ENCODE results near the gene LRP5. TPM values are rescaled to one million over a fixed set of nuclear protein-coding genes. Genes with fewer than 3 reads are reported as not detected.
"Not testable (repeated sequence)": the region's sequence is repeated elsewhere in the genome, so short reads cannot be mapped to it uniquely, and the experiment has no call there.

Gene LRP5
- total RNA-seq, 2 experiments from 2014 or later, result 22.3 to 23.3 TPM

DNA sequence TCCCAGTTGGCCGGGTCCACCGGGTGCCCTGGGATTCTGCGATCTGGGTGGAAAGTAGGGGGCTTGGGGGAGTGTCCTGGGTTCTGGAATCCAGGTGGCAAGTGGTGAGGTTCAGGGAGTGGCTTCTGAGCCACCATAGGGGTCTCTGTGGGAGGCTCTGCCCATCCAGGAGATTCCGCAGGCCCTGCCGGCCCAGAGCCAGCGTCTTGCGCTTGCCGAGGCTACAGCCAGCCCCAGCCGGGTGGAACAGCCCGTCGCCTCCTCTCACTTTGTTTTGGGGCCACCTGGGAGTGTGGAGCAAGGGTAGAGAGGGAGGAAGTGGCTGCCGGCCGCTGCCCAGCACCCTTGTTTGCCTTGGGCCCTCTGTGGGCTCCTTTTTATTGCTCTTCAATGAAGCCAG, 87.5 kb downstream of the LRP5 start:
- ATAC-seq (ENCODE audit: low read depth) (no peak), DNase-seq (no peak)
- Mint-ChIP-seq H3K4me3 (no peak overlapping the region), H3K27me3 (no peaks in the 10 kb centered on the region), H3K27ac (no peak overlapping the region), H3K4me1 (peaks cover 2% of the 10 kb centered on the region), H3K36me3 (no peaks in the 10 kb centered on the region), H3K9me3 (no peaks in the 10 kb centered on the region)
- POLR2A ChIA-PET, result interaction anchor here (0.5 kb wide), 1 partner anchor 10 kb away, joined by 3 read pairs; no protein-coding TSS in a partner anchor

DNA sequence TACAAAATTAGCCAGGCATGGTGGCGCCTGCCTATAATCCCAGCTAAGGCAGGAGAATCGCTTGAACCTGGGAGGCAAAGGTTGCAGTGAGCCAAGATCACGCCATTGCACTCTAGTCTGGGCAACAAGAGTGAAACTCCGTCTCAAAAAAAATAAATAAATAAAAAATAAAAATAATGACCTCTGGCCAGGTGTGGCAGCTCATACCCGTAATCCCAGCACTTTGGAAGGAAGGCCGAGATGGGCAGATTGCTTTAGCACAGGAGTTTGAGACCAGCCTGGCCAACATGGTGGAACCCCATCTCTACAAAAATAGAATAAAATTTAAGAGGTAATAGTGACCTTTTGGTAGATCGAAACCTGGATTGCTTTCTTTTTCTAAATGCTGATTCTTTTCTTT, 88.2 kb downstream of the LRP5 start:
- ATAC-seq (ENCODE audit: low read depth); H3K27ac Mint-ChIP-seq; H3K4me1 Mint-ChIP-seq: not testable (repeated sequence)

DNA sequence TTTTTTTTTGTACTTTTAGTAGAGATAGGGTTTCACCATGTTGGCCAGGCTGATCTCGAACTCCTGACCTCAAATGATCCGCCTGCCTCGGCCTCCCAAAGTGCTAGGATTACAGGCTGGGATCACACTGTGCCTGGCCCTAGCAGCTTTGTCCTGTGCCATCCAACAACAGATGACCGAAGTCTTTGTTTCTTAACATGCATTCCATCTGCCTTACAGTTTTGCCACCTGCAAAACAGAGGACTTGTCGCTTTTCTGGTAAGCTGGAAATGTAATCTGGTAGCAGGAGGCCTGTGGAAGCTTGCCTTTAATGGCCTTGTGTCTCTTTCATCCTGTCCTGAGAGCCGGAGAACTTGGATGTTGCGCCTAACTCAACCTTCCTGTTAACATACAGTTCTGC, 89.5 kb downstream of the LRP5 start:
- Mint-ChIP-seq H3K27ac (no peak overlapping the region), H3K36me3 (peaks cover under 1% of the 10 kb centered on the region), H3K9me3 (no peaks in the 10 kb centered on the region), H3K4me1 (no peaks in the 10 kb centered on the region), H3K4me3 (no peak overlapping the region), H3K27me3 (no peaks in the 10 kb centered on the region)
- no peak for ATAC-seq (ENCODE audit: low read depth)
- POLR2A ChIA-PET, result no interaction called here
- no peak for DNase-seq

More for the DNA sequence above, 88.2 kb downstream of the LRP5 start:
- POLR2A ChIA-PET, DNase-seq, H3K9me3 Mint-ChIP-seq, H3K36me3 Mint-ChIP-seq, H3K4me3 Mint-ChIP-seq, H3K27me3 Mint-ChIP-seq: not testable (repeated sequence)

DNA sequence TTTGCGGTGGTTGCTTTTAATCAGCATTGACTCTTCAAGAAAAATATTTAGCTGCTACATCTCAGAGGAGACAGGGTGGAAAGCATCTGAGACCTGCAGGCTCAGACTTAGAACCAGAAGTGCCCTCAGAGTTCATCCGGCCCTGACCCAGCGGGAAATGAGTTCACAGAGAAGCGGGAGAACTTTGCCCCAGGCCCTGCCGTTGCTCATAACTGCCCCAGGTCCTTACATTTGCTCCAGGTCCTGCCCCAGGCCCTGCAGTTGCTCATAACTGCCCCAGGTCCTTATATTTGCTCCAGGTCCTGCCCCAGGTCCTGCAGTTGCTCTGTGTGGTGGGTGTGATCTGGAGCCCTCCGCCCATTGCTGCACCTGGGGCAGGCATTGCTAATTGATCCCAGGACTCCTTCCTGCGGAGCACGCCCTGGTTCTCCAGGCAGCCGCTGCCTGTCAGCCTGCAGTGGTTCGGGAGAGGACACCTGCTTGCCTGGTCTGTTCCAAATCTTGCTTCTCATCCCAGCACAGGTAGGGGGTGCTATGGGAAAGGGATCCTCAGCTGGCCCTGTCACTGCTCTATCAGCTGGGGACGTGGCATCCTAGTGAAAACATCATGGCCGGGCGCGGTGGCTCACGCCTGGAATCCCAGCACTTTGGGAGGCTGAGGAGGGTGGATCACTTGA, 90.1 kb downstream of the LRP5 start:
- Mint-ChIP-seq H3K27ac (no peak overlapping the region), H3K36me3 (peaks cover 2% of the 10 kb centered on the region), H3K4me1 (no peaks in the 10 kb centered on the region), H3K4me3 (no peak overlapping the region), H3K27me3 (no peaks in the 10 kb centered on the region), H3K9me3 (no peaks in the 10 kb centered on the region)
- ATAC-seq (ENCODE audit: low read depth), result no peak
- POLR2A ChIA-PET, result no interaction called here
- no peak for DNase-seq

DNA sequence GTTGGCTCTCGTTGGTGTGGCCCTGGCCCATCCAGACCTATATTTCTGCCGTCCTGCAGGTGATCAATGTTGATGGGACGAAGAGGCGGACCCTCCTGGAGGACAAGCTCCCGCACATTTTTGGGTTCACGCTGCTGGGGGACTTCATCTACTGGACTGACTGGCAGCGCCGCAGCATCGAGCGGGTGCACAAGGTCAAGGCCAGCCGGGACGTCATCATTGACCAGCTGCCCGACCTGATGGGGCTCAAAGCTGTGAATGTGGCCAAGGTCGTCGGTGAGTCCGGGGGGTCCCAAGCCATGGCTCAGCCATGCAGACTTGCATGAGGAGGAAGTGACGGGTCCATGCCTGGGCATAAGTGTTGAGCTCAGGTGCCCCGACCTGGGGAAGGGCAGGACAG, 91.0 kb downstream of the LRP5 start:
- POLR2A ChIA-PET, result no interaction called here
- Mint-ChIP-seq H3K27ac (no peak overlapping the region), H3K4me1 (no peaks in the 10 kb centered on the region), H3K27me3 (no peaks in the 10 kb centered on the region), H3K36me3 (peaks cover 2% of the 10 kb centered on the region), H3K9me3 (no peaks in the 10 kb centered on the region), H3K4me3 (no peak overlapping the region)
- DNase-seq (no peak), ATAC-seq (ENCODE audit: low read depth) (no peak)

DNA sequence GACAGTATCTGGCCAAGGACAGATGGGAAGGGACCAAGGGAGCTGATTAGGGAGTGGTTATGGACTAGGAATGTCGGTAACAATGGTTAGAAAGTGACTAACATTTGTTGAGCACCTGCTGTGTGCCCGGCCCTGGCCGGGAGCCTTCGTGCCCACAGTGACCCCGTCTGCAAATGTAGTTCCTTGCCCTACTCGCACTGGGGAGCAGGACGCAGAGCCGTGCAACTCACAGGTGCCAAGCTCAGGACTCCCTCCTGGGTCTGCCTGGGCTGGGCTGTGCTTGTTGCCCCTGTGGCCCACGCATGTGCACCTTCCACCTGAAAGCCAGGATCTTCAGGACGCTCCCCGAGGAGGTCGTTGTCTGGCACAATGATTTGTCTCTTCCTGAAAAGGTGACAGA, 91.4 kb downstream of the LRP5 start:
- ATAC-seq (ENCODE audit: low read depth) (no peak), DNase-seq (no peak)
- Mint-ChIP-seq H3K27ac (no peak overlapping the region), H3K4me3 (no peak overlapping the region), H3K27me3 (no peaks in the 10 kb centered on the region), H3K36me3 (peaks cover 2% of the 10 kb centered on the region), H3K4me1 (no peaks in the 10 kb centered on the region), H3K9me3 (no peaks in the 10 kb centered on the region)
- POLR2A ChIA-PET, result no interaction called here

DNA sequence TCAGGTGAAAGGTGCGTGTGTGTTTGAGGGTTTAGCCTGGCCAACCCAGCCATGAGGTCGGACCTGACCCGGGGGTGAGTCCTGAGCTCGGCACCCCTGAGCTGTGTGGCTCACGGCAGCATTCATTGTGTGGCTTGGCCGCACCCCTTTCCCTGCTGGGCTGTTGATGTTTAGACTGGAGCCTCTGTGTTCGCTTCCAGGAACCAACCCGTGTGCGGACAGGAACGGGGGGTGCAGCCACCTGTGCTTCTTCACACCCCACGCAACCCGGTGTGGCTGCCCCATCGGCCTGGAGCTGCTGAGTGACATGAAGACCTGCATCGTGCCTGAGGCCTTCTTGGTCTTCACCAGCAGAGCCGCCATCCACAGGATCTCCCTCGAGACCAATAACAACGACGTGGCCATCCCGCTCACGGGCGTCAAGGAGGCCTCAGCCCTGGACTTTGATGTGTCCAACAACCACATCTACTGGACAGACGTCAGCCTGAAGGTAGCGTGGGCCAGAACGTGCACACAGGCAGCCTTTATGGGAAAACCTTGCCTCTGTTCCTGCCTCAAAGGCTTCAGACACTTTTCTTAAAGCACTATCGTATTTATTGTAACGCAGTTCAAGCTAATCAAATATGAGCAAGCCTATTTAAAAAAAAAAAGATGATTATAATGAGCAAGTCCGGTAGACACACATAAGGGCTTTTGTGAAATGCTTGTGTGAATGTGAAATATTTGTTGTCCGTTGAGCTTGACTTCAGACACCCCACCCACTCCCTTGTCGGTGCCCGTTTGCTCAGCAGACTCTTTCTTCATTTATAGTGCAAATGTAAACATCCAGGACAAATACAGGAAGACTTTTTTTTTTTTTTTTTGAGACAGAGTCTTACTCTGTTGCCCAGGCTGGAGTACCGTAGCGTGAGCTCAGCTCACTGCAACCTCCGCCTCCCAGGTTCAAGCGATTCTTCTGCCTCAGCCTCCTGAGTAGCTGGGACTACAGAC, 94.2 kb downstream of the LRP5 start:
- Mint-ChIP-seq H3K36me3 (peaks cover 2% of the 10 kb centered on the region), H3K27me3 (no peaks in the 10 kb centered on the region), H3K9me3 (no peaks in the 10 kb centered on the region), H3K4me1 (no peaks in the 10 kb centered on the region), H3K4me3 (no peak overlapping the region), H3K27ac (no peak overlapping the region)
- DNase-seq (no peak), ATAC-seq (ENCODE audit: low read depth) (no peak)
- POLR2A ChIA-PET, result no interaction called here

DNA sequence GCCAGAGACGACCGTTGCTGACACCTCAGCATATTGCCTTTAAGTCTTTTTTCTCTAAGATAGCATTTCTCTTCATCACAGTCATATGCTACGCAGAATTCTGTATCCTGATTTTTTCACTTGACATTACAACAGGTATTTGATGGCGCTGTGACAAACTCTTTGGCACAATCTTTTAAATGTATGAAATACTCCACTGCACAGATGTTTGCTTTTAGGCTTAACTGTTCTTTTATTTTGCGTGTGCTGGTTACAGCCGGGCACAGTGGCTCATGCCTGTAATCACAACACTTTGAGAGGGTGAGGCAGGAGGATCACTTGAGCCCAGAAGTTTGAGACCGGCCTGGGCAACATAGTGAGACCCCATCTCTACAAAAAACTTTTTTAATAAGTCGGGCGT, 96.1 kb downstream of the LRP5 start:
- no peaks in the 10 kb centered on the region for H3K27me3 Mint-ChIP-seq
- no peak overlapping the region for H3K4me3 Mint-ChIP-seq
- ATAC-seq (ENCODE audit: low read depth) (no peak), DNase-seq (no peak)
- POLR2A ChIA-PET, result no interaction called here
- H3K4me1 Mint-ChIP-seq, result no peaks in the 10 kb centered on the region
- H3K36me3 Mint-ChIP-seq, result peaks cover 2% of the 10 kb centered on the region
- H3K9me3 Mint-ChIP-seq, result no peaks in the 10 kb centered on the region
- no peak overlapping the region for H3K27ac Mint-ChIP-seq

DNA sequence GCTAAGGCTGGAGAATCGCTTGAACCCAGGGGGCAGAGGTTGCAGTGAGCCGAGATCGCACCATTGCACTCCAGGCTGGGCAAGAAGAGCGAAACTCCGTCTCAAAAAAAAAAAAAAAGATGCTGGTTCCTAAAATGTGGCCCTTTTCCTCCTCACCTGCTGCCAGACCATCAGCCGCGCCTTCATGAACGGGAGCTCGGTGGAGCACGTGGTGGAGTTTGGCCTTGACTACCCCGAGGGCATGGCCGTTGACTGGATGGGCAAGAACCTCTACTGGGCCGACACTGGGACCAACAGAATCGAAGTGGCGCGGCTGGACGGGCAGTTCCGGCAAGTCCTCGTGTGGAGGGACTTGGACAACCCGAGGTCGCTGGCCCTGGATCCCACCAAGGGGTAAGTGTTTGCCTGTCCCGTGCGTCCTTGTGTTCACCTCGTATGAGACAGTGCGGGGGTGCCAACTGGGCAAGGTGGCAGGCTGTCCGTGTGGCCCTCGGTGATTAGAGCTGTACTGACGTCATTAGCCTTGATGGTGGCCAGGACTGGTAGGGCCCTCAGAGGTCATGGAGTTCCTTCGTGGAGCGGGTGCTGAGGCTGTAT, 97.5 kb downstream of the LRP5 start:
- Mint-ChIP-seq H3K9me3 (no peaks in the 10 kb centered on the region), H3K27ac (no peak overlapping the region)

DNA sequence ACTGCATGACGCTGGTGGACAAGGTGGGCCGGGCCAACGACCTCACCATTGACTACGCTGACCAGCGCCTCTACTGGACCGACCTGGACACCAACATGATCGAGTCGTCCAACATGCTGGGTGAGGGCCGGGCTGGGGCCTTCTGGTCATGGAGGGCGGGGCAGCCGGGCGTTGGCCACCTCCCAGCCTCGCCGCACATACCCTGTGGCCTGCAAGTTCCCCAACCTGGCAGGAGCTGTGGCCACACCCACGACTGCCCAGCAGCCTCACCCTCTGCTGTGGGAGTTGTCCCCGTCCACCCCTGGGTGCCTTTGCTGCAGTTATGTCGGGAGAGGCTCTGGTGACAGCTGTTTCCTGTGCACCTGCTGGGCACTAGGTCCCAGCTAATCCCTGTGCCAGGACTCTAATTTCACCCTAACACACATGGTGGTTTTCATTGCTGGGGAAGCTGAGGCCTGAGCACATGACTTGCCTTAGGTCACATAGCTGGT, 99.2 kb downstream of the LRP5 start:
- no peaks in the 10 kb centered on the region for H3K9me3 Mint-ChIP-seq
- DNase-seq (no peak), ATAC-seq (ENCODE audit: low read depth) (no peak)
- no peak overlapping the region for H3K4me3 Mint-ChIP-seq
- H3K27me3 Mint-ChIP-seq, result no peaks in the 10 kb centered on the region
- no peak overlapping the region for H3K27ac Mint-ChIP-seq
- POLR2A ChIA-PET, result interaction anchor here (0.6 kb wide), 1 partner anchor 82 kb away, joined by 4 read pairs; no protein-coding TSS in a partner anchor
- H3K4me1 Mint-ChIP-seq, result no peaks in the 10 kb centered on the region
- H3K36me3 Mint-ChIP-seq, result peaks cover 6% of the 10 kb centered on the region

More for the DNA sequence above, 97.5 kb downstream of the LRP5 start:
- no peak for ATAC-seq (ENCODE audit: low read depth)
- no peaks in the 10 kb centered on the region for H3K4me1 Mint-ChIP-seq
- no peaks in the 10 kb centered on the region for H3K27me3 Mint-ChIP-seq
- no peak overlapping the region for H3K4me3 Mint-ChIP-seq
- POLR2A ChIA-PET, result interaction anchor here (0.7 kb wide), 1 partner anchor 10 kb away, joined by 3 read pairs; no protein-coding TSS in a partner anchor
- peaks cover 2% of the 10 kb centered on the region for H3K36me3 Mint-ChIP-seq
- DNase-seq, result no peak

DNA sequence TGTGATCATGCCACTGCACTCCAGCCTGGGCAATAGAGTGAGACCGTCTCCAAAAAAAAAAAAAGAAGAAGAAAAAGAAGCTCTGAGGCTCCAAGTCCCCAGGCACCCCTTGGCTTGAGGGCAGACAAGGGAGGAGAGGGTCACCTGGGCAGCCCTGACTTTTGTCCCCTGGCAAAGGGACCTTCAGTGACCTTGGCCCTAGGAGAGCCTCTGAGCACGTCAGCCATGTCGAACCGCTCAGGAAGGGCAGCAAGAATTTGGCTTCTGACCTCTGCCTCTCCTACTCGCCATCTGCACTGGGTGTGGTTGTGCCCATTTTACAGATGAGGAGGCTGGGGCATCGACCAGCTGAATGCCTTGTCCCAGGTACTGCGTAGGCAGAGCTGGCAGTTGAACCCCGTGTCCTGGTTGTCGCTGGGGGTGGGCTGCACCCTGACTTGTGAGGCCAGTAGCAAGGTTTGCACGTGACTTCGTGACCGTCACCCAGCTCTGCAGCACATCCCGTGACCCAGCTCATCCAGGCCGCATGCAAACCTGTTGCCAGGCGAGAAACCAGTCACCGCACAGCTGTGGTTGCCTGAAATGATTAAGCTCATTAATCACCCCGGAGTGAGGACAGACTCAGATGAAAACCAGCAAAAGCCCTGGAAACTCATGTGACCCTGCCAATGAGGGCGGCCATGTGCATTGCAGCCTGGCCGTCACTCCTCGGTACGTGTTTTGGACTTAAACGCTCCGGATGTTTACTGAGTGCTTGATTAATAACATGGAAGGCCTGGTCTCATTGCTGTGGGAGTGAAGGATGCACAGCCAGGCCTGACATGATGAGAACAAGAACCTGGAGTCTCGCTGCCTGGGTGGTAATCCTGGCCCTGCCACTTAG, 100.4 kb downstream of the LRP5 start:
- Mint-ChIP-seq H3K36me3 (peaks cover 9% of the 10 kb centered on the region), H3K4me3 (no peak overlapping the region), H3K4me1 (no peaks in the 10 kb centered on the region), H3K27ac (no peak overlapping the region), H3K9me3 (no peaks in the 10 kb centered on the region), H3K27me3 (no peaks in the 10 kb centered on the region)
- ATAC-seq (ENCODE audit: low read depth) (no peak), DNase-seq (no peak)
- POLR2A ChIA-PET, result no interaction called here

DNA sequence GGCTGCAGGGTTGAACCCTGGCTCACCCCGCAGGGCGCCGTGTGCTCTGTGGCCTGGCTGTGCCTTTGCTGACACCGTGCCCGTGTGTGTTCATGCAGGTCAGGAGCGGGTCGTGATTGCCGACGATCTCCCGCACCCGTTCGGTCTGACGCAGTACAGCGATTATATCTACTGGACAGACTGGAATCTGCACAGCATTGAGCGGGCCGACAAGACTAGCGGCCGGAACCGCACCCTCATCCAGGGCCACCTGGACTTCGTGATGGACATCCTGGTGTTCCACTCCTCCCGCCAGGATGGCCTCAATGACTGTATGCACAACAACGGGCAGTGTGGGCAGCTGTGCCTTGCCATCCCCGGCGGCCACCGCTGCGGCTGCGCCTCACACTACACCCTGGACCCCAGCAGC, 101.2 kb downstream of the LRP5 start:
- Mint-ChIP-seq H3K27me3 (no peaks in the 10 kb centered on the region), H3K9me3 (no peaks in the 10 kb centered on the region), H3K4me3 (no peak overlapping the region), H3K36me3 (peaks cover 12% of the 10 kb centered on the region), H3K4me1 (no peaks in the 10 kb centered on the region), H3K27ac (no peak overlapping the region)
- ATAC-seq (ENCODE audit: low read depth) (no peak), DNase-seq (no peak)
- POLR2A ChIA-PET, result no interaction called here
